Activated T-cell treated with anti-CD3 and anti-CD28 coated beads for 4 hours (primary cell): ENCODE data around the gene TMEM107.
"Not testable (repeated sequence)": the region's sequence is repeated elsewhere in the genome, so short reads cannot be mapped to it uniquely, and the experiment has no call there.

Experiments used
- DNase-seq: peaks from one replicate; pipeline ENCODE4 v3.0.0-alpha.2; 2020

Gene TMEM107

GRCh38 chr17:8189041-8189710 lies 13.0 kb upstream of the TMEM107 start:
- no peak for DNase-seq

- no peak for DNase-seq
Measured at GRCh38 chr17:8188263-8188839, 12.2 kb upstream of the TMEM107 start.

- DNase-seq, result peak; percentile 92
Measured at GRCh38 chr17:8187517-8188262, 11.5 kb upstream of the TMEM107 start.

- DNase-seq, result peak; percentile 92
Measured at GRCh38 chr17:8186787-8187516, 10.8 kb upstream of the TMEM107 start.

GRCh38 chr17:8186446-8186786 lies 10.2 kb upstream of the TMEM107 start:
- DNase-seq, result no peak

GRCh38 chr17:8185582-8186445 lies 9.6 kb upstream of the TMEM107 start:
- peak; percentile 95 for DNase-seq

- DNase-seq, result no peak
Measured at GRCh38 chr17:8176998-8177731, 985 bp upstream of the TMEM107 start.

GRCh38 chr17:8175795-8176196 lies 384 bp downstream of the TMEM107 start:
- no peak for DNase-seq

- no peak for DNase-seq
Measured at GRCh38 chr17:8173871-8174322, 2.3 kb downstream of the TMEM107 start.

GRCh38 chr17:8173056-8173870 lies 2.9 kb downstream of the TMEM107 start:
- peak; percentile 73 for DNase-seq

GRCh38 chr17:8170186-8170585 lies 6.0 kb downstream of the TMEM107 start:
- not testable (repeated sequence) for DNase-seq

GRCh38 chr17:8167526-8167925 lies 8.7 kb downstream of the TMEM107 start:
- no peak for DNase-seq

GRCh38 chr17:8166731-8167130 lies 9.4 kb downstream of the TMEM107 start:
- DNase-seq, result no peak

GRCh38 chr17:8164815-8165131 lies 11.4 kb downstream of the TMEM107 start:
- no peak for DNase-seq

GRCh38 chr17:8163978-8164814 lies 12.0 kb downstream of the TMEM107 start:
- DNase-seq, result no peak

- no peak for DNase-seq
Measured at GRCh38 chr17:8162997-8163977, 12.9 kb downstream of the TMEM107 start.

- DNase-seq, result peak; percentile 71
Measured at GRCh38 chr17:8162233-8162996, 13.8 kb downstream of the TMEM107 start, which contains the start of gene VAMP2. Gene VAMP2, minus strand, starts transcription at chr17:8162948. Its CDS starts 69 bp downstream, at chr17:8162879.
